Esophagus muscularis mucosa (tissue), 4 donors: ENCODE results near the gene CNTD1. TPM values are rescaled to one million over a fixed set of nuclear protein-coding genes. Genes with fewer than 3 reads are reported as not detected.
A peak's percentile ranks its signal among the peaks of the same experiment; 100 is the strongest.
"Not testable (repeated sequence)": the region's sequence is repeated elsewhere in the genome, so short reads cannot be mapped to it uniquely, and the experiment has no call there.

Source experiments
- DNase-seq: peaks from one replicate; pipeline ENCODE4 v3.0.0-alpha.2; 2017; ENCODE audit errors: extremely low spot score
- H3K27ac ChIP-seq, 4 donors: fragments of 200-600 bp; sonication (generic); replicated peaks in 1 of 4; 1 replicate in 3 of 4; 2 replicates in 1 of 4; pipeline ENCODE4 v1.5.1; 2016 to 2019; ENCODE audit warnings: mild to moderate bottlenecking in 1 of 4
- H3K27me3 ChIP-seq, 4 donors: fragments of 200-600 bp; sonication (generic); one replicate each; pipeline versions ENCODE4 v1.5.1 to v1.6.0; 2016 to 2019
- H3K36me3 ChIP-seq, 4 donors: fragments of 200-600 bp; sonication (generic); one replicate each; pipeline ENCODE4 v1.5.1; 2016 to 2019
- H3K4me1 ChIP-seq, 4 donors: fragments of 200-600 bp; sonication (generic); one replicate each; pipeline ENCODE4 v1.5.1; 2016 to 2019
- H3K4me3 ChIP-seq, 4 donors: fragments of 200-600 bp; sonication (generic); 1 replicate in 2 of 4; 2 replicates in 2 of 4; pipeline ENCODE4 v1.5.1; 2016 to 2019; ENCODE audit warnings: mild to moderate bottlenecking in 4 of 4, moderate library complexity in 1 of 4
- H3K9me3 ChIP-seq, 4 donors: fragments of 200-600 bp; sonication (generic); 1 replicate in 3 of 4; 2 replicates in 1 of 4; pipeline ENCODE4 v1.5.1; 2016 to 2019
- CTCF ChIP-seq, 3 experiments: fragments of 200-600 bp in 2 of 3; fragments of 450-650 bp in 1 of 3; sonication (generic) in 2 of 3; IDR thresholded peaks; one replicate each; pipeline ENCODE4 v1.5.1; 2017 to 2019; ENCODE audit warnings: antibody characterized with exemption in 3 of 3, mild to moderate bottlenecking in 2 of 3, moderate library complexity in 1 of 3
- EP300 ChIP-seq: sonication (generic); formaldehyde crosslinking; IDR thresholded peaks from one replicate; pipeline ENCODE4 v1.6.1; 2017; ENCODE audit warnings: antibody characterized with exemption
- POLR2A ChIP-seq: fragments of 450-650 bp; IDR thresholded peaks from one replicate; pipeline ENCODE4 v1.6.1; 2017; ENCODE audit warnings: antibody characterized with exemption, moderate library complexity, mild to moderate bottlenecking, low read depth
- POLR2AphosphoS5 ChIP-seq, 2 donors: sonication (generic); formaldehyde crosslinking; IDR thresholded peaks; one replicate each; pipeline ENCODE4 v1.6.1; 2017; ENCODE audit warnings: antibody characterized with exemption in 2 of 2
- whole genome bisulfite sequencing: methylation state at CpG from one replicate; pipeline ENCODE4 v1.1.5; 2018; 5-methylcytosine and 5-hydroxymethylcytosine counted together
- intact Hi-C: fragments of 100-400 bp; cut with DNase I; formaldehyde crosslinking; loops from one replicate; pipeline ENCODE4 v1.15.1; 2023
- total RNA-seq, 4 donors: library from RNA; depleted of rRNA; stranded (reverse); fragments of >200 nt; gene quantifications; one replicate each; pipeline versions ENCODE4 v1.1.0 to v1.2.1, GENCODE V29; 2016

Gene CNTD1
- total RNA-seq, 4 donors from 2014 or later, result 0.50 to 3.9 (median 0.57) TPM; not detected in 1

GRCh38 chr17:42767512-42767911 lies 31.1 kb upstream of the CNTD1 start:
- Histone ChIP-seq H3K27ac (no peak overlapping the region), H3K36me3 (no peaks in the 10 kb centered on the region), H3K9me3 (no peaks in the 10 kb centered on the region), H3K4me1 (peaks cover 12 to 19% (median 14%) of the 10 kb centered on the region in 4 donors), H3K27me3 (peaks cover 0 to 17% (median 0%) of the 10 kb centered on the region in 4 donors), H3K4me3 (no peak overlapping the region)
- no peak for TF ChIP-seq CTCF (IDR thresholded peaks at IDR 0.05)
- no peak for TF ChIP-seq POLR2AphosphoS5 (IDR thresholded peaks at IDR 0.05)
- TF ChIP-seq EP300, result no peak
- no peak for TF ChIP-seq POLR2A
- intact Hi-C loops, result no loop called here
- no peak for DNase-seq

- H3K27ac ChIP-seq, H3K36me3 ChIP-seq, H3K9me3 ChIP-seq, intact Hi-C loops, H3K4me3 ChIP-seq, DNase-seq: not testable (repeated sequence)
- peaks cover 0 to 12% (median 0%) of the 10 kb centered on the region in 4 donors for H3K27me3 ChIP-seq
- WGBS, result 80% methylated on average over 9 of the region's 9 CpGs
- peaks cover 12 to 20% (median 16%) of the 10 kb centered on the region in 4 donors for H3K4me1 ChIP-seq
Observed at GRCh38 chr17:42768006-42768405, 30.7 kb upstream of the CNTD1 start.

GRCh38 chr17:42769964-42770363 lies 28.7 kb upstream of the CNTD1 start:
- peaks cover 0 to 11% (median 0%) of the 10 kb centered on the region in 4 donors for H3K27me3 ChIP-seq
- WGBS, result 75% methylated on average over 10 of the region's 10 CpGs
- DNase-seq, H3K4me3 ChIP-seq, H3K9me3 ChIP-seq, intact Hi-C loops, H3K27ac ChIP-seq, H3K36me3 ChIP-seq: not testable (repeated sequence)
- peaks cover 14 to 19% (median 17%) of the 10 kb centered on the region in 4 donors for H3K4me1 ChIP-seq

GRCh38 chr17:42772945-42773289 lies 25.7 kb upstream of the CNTD1 start:
- Histone ChIP-seq H3K36me3 (peaks cover 13 to 36% (median 29%) of the 10 kb centered on the region in 4 donors), H3K4me3 (peak overlapping the region; percentile 75 to 98 (median 84)), H3K27ac (peak overlapping the region; percentile 83 to 90 (median 88)), H3K9me3 (no peaks in the 10 kb centered on the region), H3K4me1 (peaks cover 14 to 19% (median 17%) of the 10 kb centered on the region in 4 donors), H3K27me3 (peaks cover 0 to 6% (median 0%) of the 10 kb centered on the region in 4 donors)
- TF ChIP-seq EP300 (no peak), CTCF (IDR thresholded peaks at IDR 0.05) (no peak), POLR2A (no peak), POLR2AphosphoS5 (IDR thresholded peaks at IDR 0.05) (no peak)
- intact Hi-C loops, result no loop called here
- 9% methylated on average over 3 of the region's 3 CpGs for WGBS
- DNase-seq, result no peak

- intact Hi-C loops, result no loop called here
Observed at GRCh38 chr17:42773290-42774035, 25.2 kb upstream of the CNTD1 start, which contains the start of gene VPS25. TSS of gene VPS25 (plus strand) at chr17:42773449. CDS start at chr17:42773476, 27 bp downstream.

More at GRCh38 chr17:42773290-42774035, 25.2 kb upstream of the CNTD1 start, which contains the start of gene VPS25:
- H3K9me3 ChIP-seq, result no peaks in the 10 kb centered on the region
- H3K27me3 ChIP-seq, result peaks cover 0 to 4% (median 0%) of the 10 kb centered on the region in 4 donors
- H3K36me3 ChIP-seq, result peaks cover 17 to 41% (median 34%) of the 10 kb centered on the region in 4 donors
- under 1% methylated on average over 35 of the region's 39 CpGs for WGBS
- TF ChIP-seq POLR2A (peak; percentile 39), EP300 (no peak), POLR2AphosphoS5 (IDR thresholded peaks at IDR 0.05) (peak; percentile 91 to 92), CTCF (IDR thresholded peaks at IDR 0.05) (peak; percentile 11 to 35 (median 18))
- no peak for DNase-seq
- peak within 1 kb of the TSS; percentile 83 to 90 (median 88) for H3K27ac ChIP-seq
- peak within 1 kb of the TSS; percentile 75 to 98 (median 84) for H3K4me3 ChIP-seq
- H3K4me1 ChIP-seq, result peaks cover 14 to 19% (median 17%) of the 10 kb centered on the region in 4 donors
